ENCODE results near the gene IQGAP2.

The IQGAP2 gene

DNA sequence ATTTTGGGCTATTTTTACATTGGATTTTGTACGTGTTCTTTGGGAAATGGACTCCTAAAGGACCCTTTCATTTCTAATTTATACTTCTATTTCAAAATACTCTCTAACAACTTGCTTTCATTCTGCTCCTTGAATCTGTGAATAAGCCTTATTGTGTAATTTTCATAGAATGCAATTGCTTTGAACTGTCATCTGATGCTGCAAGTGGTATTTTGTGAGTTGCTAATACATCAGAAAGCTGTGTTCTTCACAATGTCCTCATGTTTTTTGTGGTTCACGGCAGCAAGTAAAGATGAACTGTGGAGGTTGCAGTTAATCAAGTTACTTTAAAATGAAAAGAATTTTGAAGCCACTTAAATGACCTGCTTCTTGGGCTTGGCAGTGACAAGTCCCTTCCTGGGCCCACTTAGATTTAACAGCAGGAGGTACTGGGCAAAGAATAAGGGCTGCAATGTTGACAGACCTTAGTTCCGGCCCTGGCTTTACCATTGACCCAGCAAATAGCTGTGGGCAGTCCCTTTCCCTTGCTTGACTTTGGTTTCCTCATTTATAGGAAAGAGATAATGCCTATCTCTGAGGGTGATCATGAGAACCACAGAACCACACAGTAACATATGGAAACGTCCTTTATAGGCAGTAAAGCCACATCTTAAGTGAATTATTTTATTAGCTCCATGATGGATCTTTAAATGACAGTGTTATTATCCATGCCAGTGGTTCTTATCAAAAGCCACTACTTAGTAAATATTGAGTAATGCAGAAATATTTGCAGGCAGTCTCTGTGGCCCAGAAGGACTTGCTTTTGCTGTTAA is 54.8 kb downstream of the IQGAP2 start:
- Histone ChIP-seq H3K27me3 (replicated peaks; ENCODE audit: control insufficient read depth, insufficient read depth, low read length, poor library complexity, severe bottlenecking) (no peaks in the 10 kb centered on the region), H3K4me3 (ENCODE audit: insufficient read depth, low read depth, low read length, poor library complexity, severe bottlenecking) (no peak overlapping the region), H3K4me1 (ENCODE audit: control insufficient read depth, insufficient read depth, low read length, poor library complexity, severe bottlenecking) (peaks cover 3% of the 10 kb centered on the region), H3K27ac (ENCODE audit: insufficient read depth, low read length, poor library complexity, severe bottlenecking) (no peak overlapping the region), H3K9me3 (ENCODE audit: control insufficient read depth, low read length) (no peaks in the 10 kb centered on the region), H3K36me3 (ENCODE audit: control insufficient read depth, insufficient read depth, low read length) (peaks cover 15% of the 10 kb centered on the region)
- DNase-seq, result no peak

- DNase-seq, result no peak
- H3K4me3 ChIP-seq (ENCODE audit: insufficient read depth, low read depth, low read length, poor library complexity, severe bottlenecking), result no peak overlapping the region
- H3K4me1 ChIP-seq (ENCODE audit: control insufficient read depth, insufficient read depth, low read length, poor library complexity, severe bottlenecking), result peaks cover 3% of the 10 kb centered on the region
- H3K9me3 ChIP-seq (ENCODE audit: control insufficient read depth, low read length), result no peaks in the 10 kb centered on the region
- H3K27ac ChIP-seq (ENCODE audit: insufficient read depth, low read length, poor library complexity, severe bottlenecking), result no peak overlapping the region
- no peaks in the 10 kb centered on the region for H3K27me3 ChIP-seq (replicated peaks; ENCODE audit: control insufficient read depth, insufficient read depth, low read length, poor library complexity, severe bottlenecking)
- peaks cover 19% of the 10 kb centered on the region for H3K36me3 ChIP-seq (ENCODE audit: control insufficient read depth, insufficient read depth, low read length)
These were observed 55.4 kb downstream of the IQGAP2 start for GRCh38 chr5:76458486-76458830.

DNA sequence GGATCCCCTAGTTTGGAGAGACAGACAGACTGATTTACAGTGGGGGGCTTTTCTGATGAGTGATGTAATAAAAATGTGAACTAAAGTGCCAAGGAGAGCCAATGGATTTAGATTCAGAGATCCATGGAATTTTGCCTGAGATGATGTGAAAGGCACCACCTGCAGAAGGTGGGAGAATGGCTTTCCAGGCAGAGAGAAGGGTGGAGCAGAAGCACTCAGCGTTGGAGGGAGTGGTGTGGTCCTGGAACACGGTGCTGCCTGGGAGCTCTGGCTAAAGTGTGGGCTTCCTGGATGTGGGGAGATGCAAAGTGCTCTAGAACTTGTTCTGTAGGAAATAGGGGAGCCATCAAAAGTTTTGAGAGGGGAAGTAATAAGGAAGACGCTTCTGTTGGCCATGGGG is 57.0 kb downstream of the IQGAP2 start:
- Histone ChIP-seq H3K27ac (ENCODE audit: insufficient read depth, low read length, poor library complexity, severe bottlenecking) (no peak overlapping the region), H3K27me3 (replicated peaks; ENCODE audit: control insufficient read depth, insufficient read depth, low read length, poor library complexity, severe bottlenecking) (no peaks in the 10 kb centered on the region), H3K4me3 (ENCODE audit: insufficient read depth, low read depth, low read length, poor library complexity, severe bottlenecking) (no peak overlapping the region), H3K9me3 (ENCODE audit: control insufficient read depth, low read length) (no peaks in the 10 kb centered on the region), H3K36me3 (ENCODE audit: control insufficient read depth, insufficient read depth, low read length) (peaks cover 23% of the 10 kb centered on the region), H3K4me1 (ENCODE audit: control insufficient read depth, insufficient read depth, low read length, poor library complexity, severe bottlenecking) (peaks cover 3% of the 10 kb centered on the region)
- no peak for DNase-seq

- Histone ChIP-seq H3K9me3 (ENCODE audit: control insufficient read depth, low read length) (no peaks in the 10 kb centered on the region), H3K4me3 (ENCODE audit: insufficient read depth, low read depth, low read length, poor library complexity, severe bottlenecking) (no peak overlapping the region), H3K27ac (ENCODE audit: insufficient read depth, low read length, poor library complexity, severe bottlenecking) (no peak overlapping the region), H3K36me3 (ENCODE audit: control insufficient read depth, insufficient read depth, low read length) (peaks cover 20% of the 10 kb centered on the region), H3K4me1 (ENCODE audit: control insufficient read depth, insufficient read depth, low read length, poor library complexity, severe bottlenecking) (peaks cover under 1% of the 10 kb centered on the region), H3K27me3 (replicated peaks; ENCODE audit: control insufficient read depth, insufficient read depth, low read length, poor library complexity, severe bottlenecking) (no peaks in the 10 kb centered on the region)
- DNase-seq, result no peak
These were observed 59.1 kb downstream of the IQGAP2 start for GRCh38 chr5:76462097-76462667.

DNA sequence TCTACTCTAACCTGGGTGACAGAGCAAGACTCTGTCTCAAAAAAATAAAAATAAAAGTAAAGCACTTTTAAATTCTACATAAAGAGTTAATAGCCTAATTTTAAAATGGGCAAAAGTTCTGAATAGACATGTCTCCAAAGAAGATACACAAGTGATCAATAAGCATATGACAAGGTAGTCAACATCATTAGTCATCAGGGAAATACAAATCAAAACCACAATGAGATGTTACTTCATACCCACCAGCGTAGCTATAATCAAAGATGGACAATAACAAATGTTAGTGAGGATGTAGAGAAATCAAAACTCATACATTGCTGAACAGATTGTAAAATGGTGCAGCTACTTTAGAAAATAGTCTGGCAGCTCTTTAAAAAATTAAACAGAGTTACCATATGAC is 64.1 kb downstream of the IQGAP2 start:
- no peak for DNase-seq
- Histone ChIP-seq H3K36me3 (ENCODE audit: control insufficient read depth, insufficient read depth, low read length) (peaks cover 12% of the 10 kb centered on the region), H3K9me3 (ENCODE audit: control insufficient read depth, low read length) (no peaks in the 10 kb centered on the region), H3K27me3 (replicated peaks; ENCODE audit: control insufficient read depth, insufficient read depth, low read length, poor library complexity, severe bottlenecking) (no peaks in the 10 kb centered on the region), H3K27ac (ENCODE audit: insufficient read depth, low read length, poor library complexity, severe bottlenecking) (no peak overlapping the region), H3K4me3 (ENCODE audit: insufficient read depth, low read depth, low read length, poor library complexity, severe bottlenecking) (no peak overlapping the region), H3K4me1 (ENCODE audit: control insufficient read depth, insufficient read depth, low read length, poor library complexity, severe bottlenecking) (peaks cover 15% of the 10 kb centered on the region)

- no peak overlapping the region for H3K4me3 ChIP-seq (ENCODE audit: insufficient read depth, low read depth, low read length, poor library complexity, severe bottlenecking)
- H3K4me1 ChIP-seq (ENCODE audit: control insufficient read depth, insufficient read depth, low read length, poor library complexity, severe bottlenecking), result peaks cover 28% of the 10 kb centered on the region
- H3K9me3 ChIP-seq (ENCODE audit: control insufficient read depth, low read length), result no peaks in the 10 kb centered on the region
- DNase-seq, result no peak
- peak overlapping the region; percentile 3 for H3K27ac ChIP-seq (ENCODE audit: insufficient read depth, low read length, poor library complexity, severe bottlenecking)
- H3K27me3 ChIP-seq (replicated peaks; ENCODE audit: control insufficient read depth, insufficient read depth, low read length, poor library complexity, severe bottlenecking), result no peaks in the 10 kb centered on the region
- peaks cover 3% of the 10 kb centered on the region for H3K36me3 ChIP-seq (ENCODE audit: control insufficient read depth, insufficient read depth, low read length)
These were observed 65.7 kb downstream of the IQGAP2 start for GRCh38 chr5:76468635-76469425.

- Histone ChIP-seq H3K36me3 (ENCODE audit: control insufficient read depth, insufficient read depth, low read length) (no peaks in the 10 kb centered on the region), H3K4me1 (ENCODE audit: control insufficient read depth, insufficient read depth, low read length, poor library complexity, severe bottlenecking) (peaks cover 35% of the 10 kb centered on the region), H3K27me3 (replicated peaks; ENCODE audit: control insufficient read depth, insufficient read depth, low read length, poor library complexity, severe bottlenecking) (no peaks in the 10 kb centered on the region), H3K27ac (ENCODE audit: insufficient read depth, low read length, poor library complexity, severe bottlenecking) (no peak overlapping the region), H3K4me3 (ENCODE audit: insufficient read depth, low read depth, low read length, poor library complexity, severe bottlenecking) (no peak overlapping the region), H3K9me3 (ENCODE audit: control insufficient read depth, low read length) (no peaks in the 10 kb centered on the region)
- DNase-seq, result no peak
These were observed 66.7 kb downstream of the IQGAP2 start for GRCh38 chr5:76469656-76470290.

DNA sequence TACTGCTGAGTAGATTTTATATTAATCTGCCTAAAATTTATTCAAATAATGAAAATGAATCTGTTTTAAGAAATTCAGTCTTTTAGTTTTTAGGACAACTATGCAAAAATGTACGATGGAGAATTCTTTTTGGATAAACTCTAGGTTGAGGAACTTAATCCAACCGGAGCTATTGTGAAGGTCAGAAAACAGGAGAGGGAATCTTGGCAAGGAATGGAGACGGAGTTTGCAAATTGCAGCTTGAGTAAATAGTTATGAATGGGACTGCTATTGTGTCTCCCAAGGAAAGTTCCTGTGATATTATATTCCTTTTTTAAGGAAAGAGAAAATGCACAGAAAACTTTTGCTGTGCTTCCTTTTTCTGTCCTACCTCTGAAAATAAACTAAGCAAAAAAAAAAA is 67.9 kb downstream of the IQGAP2 start:
- Histone ChIP-seq H3K9me3 (ENCODE audit: control insufficient read depth, low read length) (no peaks in the 10 kb centered on the region), H3K36me3 (ENCODE audit: control insufficient read depth, insufficient read depth, low read length) (no peaks in the 10 kb centered on the region), H3K4me3 (ENCODE audit: insufficient read depth, low read depth, low read length, poor library complexity, severe bottlenecking) (no peak overlapping the region), H3K4me1 (ENCODE audit: control insufficient read depth, insufficient read depth, low read length, poor library complexity, severe bottlenecking) (peaks cover 35% of the 10 kb centered on the region), H3K27me3 (replicated peaks; ENCODE audit: control insufficient read depth, insufficient read depth, low read length, poor library complexity, severe bottlenecking) (no peaks in the 10 kb centered on the region), H3K27ac (ENCODE audit: insufficient read depth, low read length, poor library complexity, severe bottlenecking) (peak overlapping the region; percentile 28)
- DNase-seq, result no peak

- DNase-seq, result no peak
- Histone ChIP-seq H3K27me3 (replicated peaks; ENCODE audit: control insufficient read depth, insufficient read depth, low read length, poor library complexity, severe bottlenecking) (no peaks in the 10 kb centered on the region), H3K4me3 (ENCODE audit: insufficient read depth, low read depth, low read length, poor library complexity, severe bottlenecking) (no peak overlapping the region), H3K9me3 (ENCODE audit: control insufficient read depth, low read length) (no peaks in the 10 kb centered on the region), H3K4me1 (ENCODE audit: control insufficient read depth, insufficient read depth, low read length, poor library complexity, severe bottlenecking) (peaks cover 35% of the 10 kb centered on the region), H3K27ac (ENCODE audit: insufficient read depth, low read length, poor library complexity, severe bottlenecking) (peak overlapping the region; percentile 28), H3K36me3 (ENCODE audit: control insufficient read depth, insufficient read depth, low read length) (no peaks in the 10 kb centered on the region)
These were observed 68.3 kb downstream of the IQGAP2 start for GRCh38 chr5:76471406-76471805.

DNA sequence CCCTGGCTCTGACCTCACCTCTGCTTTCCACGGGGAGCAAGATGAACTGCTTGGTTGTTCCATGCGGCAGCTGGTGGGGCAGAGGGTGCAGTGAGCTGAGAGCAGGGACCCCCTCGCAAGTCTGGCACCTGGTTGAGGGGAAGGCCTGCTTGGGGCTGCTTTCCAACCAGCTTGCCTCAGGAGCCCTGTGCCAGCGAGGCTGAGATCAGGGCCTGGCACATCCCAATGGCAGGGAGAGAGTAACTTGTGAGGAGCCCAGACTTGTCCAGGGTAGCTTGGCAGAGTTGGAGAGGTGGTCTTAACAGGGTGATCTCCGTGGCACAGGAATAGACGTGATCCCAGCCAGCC is 68.9 kb downstream of the IQGAP2 start:
- H3K27ac ChIP-seq (ENCODE audit: insufficient read depth, low read length, poor library complexity, severe bottlenecking), result no peak overlapping the region

More for the DNA sequence above, 68.9 kb downstream of the IQGAP2 start:
- H3K36me3 ChIP-seq (ENCODE audit: control insufficient read depth, insufficient read depth, low read length), result no peaks in the 10 kb centered on the region
- no peaks in the 10 kb centered on the region for H3K27me3 ChIP-seq (replicated peaks; ENCODE audit: control insufficient read depth, insufficient read depth, low read length, poor library complexity, severe bottlenecking)
- H3K9me3 ChIP-seq (ENCODE audit: control insufficient read depth, low read length), result no peaks in the 10 kb centered on the region
- no peak overlapping the region for H3K4me3 ChIP-seq (ENCODE audit: insufficient read depth, low read depth, low read length, poor library complexity, severe bottlenecking)
- no peak for DNase-seq
- H3K4me1 ChIP-seq (ENCODE audit: control insufficient read depth, insufficient read depth, low read length, poor library complexity, severe bottlenecking), result peaks cover 35% of the 10 kb centered on the region

All from effector memory CD4-positive, alpha-beta T cell (primary cell).